H1 (cell line): ENCODE measurements around the gene ATCAY.

ENCODE experiments used
- ATF3 ChIP-seq: IDR thresholded peaks from 2 replicates; pipeline ENCODE4 v1.6.1; 2011; ENCODE audit warnings: low read depth, mild to moderate bottlenecking, low read length; ENCODE audit not compliant: insufficient read depth
- EZH2 ChIP-seq: fragments of 200-600 bp; sonication (generic); IDR thresholded peaks from 2 replicates; pipeline ENCODE4 v1.7.1; 2012; ENCODE audit warnings: low read depth, mild to moderate bottlenecking, moderate library complexity, low read length, inconsistent platforms; ENCODE audit not compliant: severe bottlenecking
- POLR2A ChIP-seq, 2 experiments: IDR thresholded peaks; 1 replicate in 1 of 2; 2 replicates in 1 of 2; pipeline ENCODE4 v1.6.1; 2011; ENCODE audit warnings: low read depth in 2 of 2, low read length in 2 of 2, mild to moderate bottlenecking in 2 of 2; ENCODE audit errors: control extremely low read depth in 1 of 2
- POLR2AphosphoS5 ChIP-seq: IDR thresholded peaks from 2 replicates; pipeline ENCODE4 v1.6.1; 2011; ENCODE audit warnings: low read depth, low read length
- RAD21 ChIP-seq, 2 experiments: IDR thresholded peaks in 1 of 2; conservative IDR thresholded peaks in 1 of 2; 2 replicates each; pipeline ENCODE4 v1.6.1; 2011; ENCODE audit warnings: low read depth in 2 of 2, low read length in 2 of 2, improper control_type of control experiment in 1 of 2, inconsistent platforms in 1 of 2, mild to moderate bottlenecking in 1 of 2, moderate library complexity in 1 of 2
- RBBP5 ChIP-seq: IDR thresholded peaks from 2 replicates; pipeline ENCODE4 v1.7.1; 2012; ENCODE audit warnings: low read depth, mild to moderate bottlenecking, inconsistent platforms, low read length, moderate library complexity, borderline replicate concordance
- SUZ12 ChIP-seq: fragments of 200-600 bp; sonication (generic); IDR thresholded peaks from 2 replicates; pipeline ENCODE4 v1.6.1; 2012; ENCODE audit warnings: mild to moderate bottlenecking, inconsistent platforms, low read length, moderate library complexity, mixed read lengths
- ZNF274 ChIP-seq: IDR thresholded peaks from 2 replicates; pipeline ENCODE4 v1.7.0; 2012; ENCODE audit warnings: low read length, borderline replicate concordance; ENCODE audit errors: extremely low read depth
- TF ChIP-seq, protein P1 (sequence below), 3 experiments: IDR thresholded peaks; 1 replicate in 2 of 3; 2 replicates in 1 of 3; pipeline versions ENCODE4 v1.5.1 to v1.6.1; 2011; ENCODE audit warnings: low read length in 3 of 3, mild to moderate bottlenecking in 3 of 3, inconsistent platforms in 2 of 3, low read depth in 1 of 3, moderate library complexity in 1 of 3; ENCODE audit not compliant: insufficient read depth in 1 of 3; ENCODE audit errors: control extremely low read depth in 1 of 3
- TF ChIP-seq, protein P2 (sequence below): IDR thresholded peaks from 2 replicates; pipeline ENCODE4 v1.6.1; 2012; ENCODE audit warnings: inconsistent platforms

- TF ChIP-seq ATF3: no peak
- TF ChIP-seq RAD21 (IDR thresholded peaks at IDR 0.05 in 1 of 2, conservative IDR thresholded peaks at IDR 0.05 in 1 of 2; ENCODE audit: low read depth in 2 of 2, low read length in 2 of 2): no peak
- TF ChIP-seq SUZ12: no peak
- TF ChIP-seq POLR2A (IDR thresholded peaks at IDR 0.05; ENCODE audit: control extremely low read depth in 1 of 2, low read depth in 2 of 2, low read length in 2 of 2): no peak
- no peak for TF ChIP-seq RBBP5
- TF ChIP-seq, protein P1, sequence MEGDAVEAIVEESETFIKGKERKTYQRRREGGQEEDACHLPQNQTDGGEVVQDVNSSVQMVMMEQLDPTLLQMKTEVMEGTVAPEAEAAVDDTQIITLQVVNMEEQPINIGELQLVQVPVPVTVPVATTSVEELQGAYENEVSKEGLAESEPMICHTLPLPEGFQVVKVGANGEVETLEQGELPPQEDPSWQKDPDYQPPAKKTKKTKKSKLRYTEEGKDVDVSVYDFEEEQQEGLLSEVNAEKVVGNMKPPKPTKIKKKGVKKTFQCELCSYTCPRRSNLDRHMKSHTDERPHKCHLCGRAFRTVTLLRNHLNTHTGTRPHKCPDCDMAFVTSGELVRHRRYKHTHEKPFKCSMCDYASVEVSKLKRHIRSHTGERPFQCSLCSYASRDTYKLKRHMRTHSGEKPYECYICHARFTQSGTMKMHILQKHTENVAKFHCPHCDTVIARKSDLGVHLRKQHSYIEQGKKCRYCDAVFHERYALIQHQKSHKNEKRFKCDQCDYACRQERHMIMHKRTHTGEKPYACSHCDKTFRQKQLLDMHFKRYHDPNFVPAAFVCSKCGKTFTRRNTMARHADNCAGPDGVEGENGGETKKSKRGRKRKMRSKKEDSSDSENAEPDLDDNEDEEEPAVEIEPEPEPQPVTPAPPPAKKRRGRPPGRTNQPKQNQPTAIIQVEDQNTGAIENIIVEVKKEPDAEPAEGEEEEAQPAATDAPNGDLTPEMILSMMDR (IDR thresholded peaks at IDR 0.05; ENCODE audit: control extremely low read depth in 1 of 3, insufficient read depth in 1 of 3, low read depth in 1 of 3, low read length in 3 of 3): no peak
- TF ChIP-seq ZNF274: no peak
- no peak for TF ChIP-seq POLR2AphosphoS5
- TF ChIP-seq, protein P2, sequence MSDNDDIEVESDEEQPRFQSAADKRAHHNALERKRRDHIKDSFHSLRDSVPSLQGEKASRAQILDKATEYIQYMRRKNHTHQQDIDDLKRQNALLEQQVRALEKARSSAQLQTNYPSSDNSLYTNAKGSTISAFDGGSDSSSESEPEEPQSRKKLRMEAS: no peak
- TF ChIP-seq EZH2: no peak
These were observed 16.8 kb upstream of the ATCAY start for GRCh38 chr19:3863648-3864047.
